Mucosa of rectum (tissue), 2 donors: Measurements from ENCODE around the gene PRCP.

Source experiments
- H3K27ac ChIP-seq, 2 donors: one replicate each; pipeline ENCODE4 v1.7.0; 2013; ENCODE audit warnings: inconsistent platforms in 2 of 2, low read depth in 2 of 2, low read length in 2 of 2
- H3K27me3 ChIP-seq, 2 donors: one replicate each; pipeline ENCODE4 v1.7.0; 2013; ENCODE audit warnings: low read length in 2 of 2; ENCODE audit not compliant: control insufficient read depth in 2 of 2, insufficient read depth in 2 of 2
- H3K36me3 ChIP-seq, 2 donors: one replicate each; pipeline ENCODE4 v1.7.0; 2013; ENCODE audit warnings: low read length in 2 of 2; ENCODE audit not compliant: control insufficient read depth in 2 of 2, insufficient read depth in 2 of 2
- H3K4me1 ChIP-seq, 2 donors: one replicate each; pipeline ENCODE4 v1.7.0; 2013; ENCODE audit warnings: low read length in 2 of 2, mild to moderate bottlenecking in 1 of 2; ENCODE audit not compliant: control insufficient read depth in 2 of 2, insufficient read depth in 2 of 2
- H3K4me3 ChIP-seq, 2 donors: one replicate each; pipeline ENCODE4 v1.7.0; 2013; ENCODE audit warnings: low read length in 2 of 2
- H3K9ac ChIP-seq, 2 donors: one replicate each; pipeline ENCODE4 v1.7.0; 2013; ENCODE audit warnings: low read length in 2 of 2, low read depth in 1 of 2, mild to moderate bottlenecking in 1 of 2
- H3K9me3 ChIP-seq, 2 donors: one replicate each; pipeline ENCODE4 v1.7.0; 2013; ENCODE audit warnings: low read length in 2 of 2; ENCODE audit not compliant: control insufficient read depth in 2 of 2
- donor health status: healthy.
- donor health status: Normal muscosa, but diverticular disease.

The PRCP gene

GRCh38 chr11:82832983-82833382 lies 67.2 kb downstream of the PRCP start:
- no peaks in the 10 kb centered on the region for H3K9me3 ChIP-seq
- no peaks in the 10 kb centered on the region for H3K27me3 ChIP-seq
- H3K27ac ChIP-seq, result no peak overlapping the region
- H3K9ac ChIP-seq, result no peak overlapping the region
- H3K4me3 ChIP-seq, result no peak overlapping the region
- no peaks in the 10 kb centered on the region for H3K4me1 ChIP-seq
- peaks cover 0 to 3% of the 10 kb centered on the region in 2 donors for H3K36me3 ChIP-seq

GRCh38 chr11:82831364-82831763 lies 68.9 kb downstream of the PRCP start:
- Histone ChIP-seq H3K27ac (no peak overlapping the region), H3K9me3 (no peaks in the 10 kb centered on the region), H3K4me1 (no peaks in the 10 kb centered on the region), H3K9ac (no peak overlapping the region), H3K36me3 (no peaks in the 10 kb centered on the region), H3K4me3 (no peak overlapping the region), H3K27me3 (no peaks in the 10 kb centered on the region)

- Histone ChIP-seq H3K4me3 (no peak overlapping the region), H3K36me3 (no peaks in the 10 kb centered on the region), H3K9ac (no peak overlapping the region), H3K9me3 (no peaks in the 10 kb centered on the region), H3K27me3 (no peaks in the 10 kb centered on the region), H3K27ac (no peak overlapping the region), H3K4me1 (no peaks in the 10 kb centered on the region)
These were observed 69.5 kb downstream of the PRCP start for GRCh38 chr11:82830746-82831145.

- no peak overlapping the region for H3K4me3 ChIP-seq
- no peak overlapping the region for H3K27ac ChIP-seq
- no peaks in the 10 kb centered on the region for H3K36me3 ChIP-seq
- no peaks in the 10 kb centered on the region for H3K27me3 ChIP-seq
- no peak overlapping the region for H3K9ac ChIP-seq
- no peaks in the 10 kb centered on the region for H3K9me3 ChIP-seq
- H3K4me1 ChIP-seq, result no peaks in the 10 kb centered on the region
These were observed 71.1 kb downstream of the PRCP start for GRCh38 chr11:82829101-82829500.

- Histone ChIP-seq H3K36me3 (no peaks in the 10 kb centered on the region), H3K4me1 (no peaks in the 10 kb centered on the region), H3K9me3 (no peaks in the 10 kb centered on the region), H3K27ac (no peak overlapping the region), H3K4me3 (no peak overlapping the region), H3K9ac (no peak overlapping the region), H3K27me3 (no peaks in the 10 kb centered on the region)
These were observed 71.8 kb downstream of the PRCP start for GRCh38 chr11:82828472-82828871.

GRCh38 chr11:82826526-82826925 lies 73.7 kb downstream of the PRCP start:
- H3K4me3 ChIP-seq, result no peak overlapping the region
- no peak overlapping the region for H3K27ac ChIP-seq
- no peaks in the 10 kb centered on the region for H3K4me1 ChIP-seq
- H3K9me3 ChIP-seq, result no peaks in the 10 kb centered on the region
- H3K9ac ChIP-seq, result no peak overlapping the region
- H3K27me3 ChIP-seq, result no peaks in the 10 kb centered on the region
- H3K36me3 ChIP-seq, result no peaks in the 10 kb centered on the region

GRCh38 chr11:82823647-82824619 lies 76.3 kb downstream of the PRCP start:
- Histone ChIP-seq H3K36me3 (no peaks in the 10 kb centered on the region), H3K9me3 (no peaks in the 10 kb centered on the region), H3K27ac (no peak overlapping the region), H3K9ac (no peak overlapping the region), H3K27me3 (no peaks in the 10 kb centered on the region), H3K4me1 (no peaks in the 10 kb centered on the region), H3K4me3 (no peak overlapping the region)

- no peaks in the 10 kb centered on the region for H3K36me3 ChIP-seq
- H3K4me1 ChIP-seq, result no peaks in the 10 kb centered on the region
- no peak overlapping the region for H3K4me3 ChIP-seq
- H3K9me3 ChIP-seq, result no peaks in the 10 kb centered on the region
- H3K27me3 ChIP-seq, result no peaks in the 10 kb centered on the region
- H3K9ac ChIP-seq, result no peak overlapping the region
- H3K27ac ChIP-seq, result no peak overlapping the region
These were observed 81.7 kb downstream of the PRCP start for GRCh38 chr11:82818409-82819043.

- H3K36me3 ChIP-seq, result no peaks in the 10 kb centered on the region
- no peaks in the 10 kb centered on the region for H3K4me1 ChIP-seq
- H3K9ac ChIP-seq, result no peak overlapping the region
- H3K9me3 ChIP-seq, result no peaks in the 10 kb centered on the region
- H3K27me3 ChIP-seq, result no peaks in the 10 kb centered on the region
- H3K4me3 ChIP-seq, result no peak overlapping the region
- no peak overlapping the region for H3K27ac ChIP-seq
These were observed 84.8 kb downstream of the PRCP start for GRCh38 chr11:82815406-82815805.

- Histone ChIP-seq H3K27me3 (no peaks in the 10 kb centered on the region), H3K9ac (no peak overlapping the region), H3K4me3 (no peak overlapping the region), H3K27ac (no peak overlapping the region), H3K9me3 (no peaks in the 10 kb centered on the region), H3K4me1 (no peaks in the 10 kb centered on the region), H3K36me3 (no peaks in the 10 kb centered on the region)
These were observed 85.9 kb downstream of the PRCP start for GRCh38 chr11:82814379-82814778.
